CD14-positive monocyte (primary cell): ENCODE results near the gene GAS7. TPM values are rescaled to one million over a fixed set of nuclear protein-coding genes. Genes with fewer than 3 reads are reported as not detected.

Experiments used
- DNase-seq, 3 donors: peaks; one replicate each; pipeline ENCODE4 v3.0.0-alpha.2; 2011 to 2022
- H2AFZ ChIP-seq: 2 replicates; pipeline ENCODE4 v1.6.0; 2012; ENCODE audit warnings: mild to moderate bottlenecking, low read depth, low read length, inconsistent platforms; ENCODE audit not compliant: insufficient read depth, poor library complexity, severe bottlenecking
- H3K27ac ChIP-seq, 2 donors: 1 replicate in 1 of 2; 2 replicates in 1 of 2; pipeline ENCODE4 v1.5.1; 2012 to 2013; ENCODE audit warnings: low read length in 2 of 2, control low read depth in 1 of 2, inconsistent platforms in 1 of 2, low read depth in 1 of 2, mild to moderate bottlenecking in 1 of 2
- H3K27me3 ChIP-seq, 2 donors: one replicate each; pipeline versions ENCODE4 v1.6.0 to v1.6.1; 2011 to 2013; ENCODE audit warnings: low read length in 2 of 2; ENCODE audit not compliant: control insufficient read depth in 2 of 2, insufficient read depth in 2 of 2
- H3K36me3 ChIP-seq, 2 donors: replicated peaks in 1 of 2; 1 replicate in 1 of 2; 2 replicates in 1 of 2; pipeline versions ENCODE4 v1.5.1 to v1.6.1; 2012 to 2013; ENCODE audit warnings: low read length in 2 of 2, control low read depth in 1 of 2, inconsistent platforms in 1 of 2, mild to moderate bottlenecking in 1 of 2; ENCODE audit not compliant: insufficient read depth in 2 of 2, control insufficient read depth in 1 of 2
- H3K4me1 ChIP-seq, 2 donors: 1 replicate in 1 of 2; 2 replicates in 1 of 2; pipeline versions ENCODE4 v1.5.1 to v1.6.1; 2012 to 2013; ENCODE audit warnings: low read length in 2 of 2, control low read depth in 1 of 2, inconsistent platforms in 1 of 2, mild to moderate bottlenecking in 1 of 2, moderate library complexity in 1 of 2; ENCODE audit not compliant: insufficient read depth in 2 of 2, control insufficient read depth in 1 of 2
- H3K4me2 ChIP-seq: replicated peaks from 2 replicates; pipeline ENCODE3; 2012; ENCODE audit warnings: low read length, moderate library complexity, mild to moderate bottlenecking; ENCODE audit not compliant: poor library complexity, severe bottlenecking; ENCODE audit errors: extremely low read depth
- H3K4me3 ChIP-seq, 3 experiments: fragments of 200-600 bp in 1 of 3; sonication (generic) in 1 of 3; replicated peaks in 1 of 3; 1 replicate in 2 of 3; 2 replicates in 1 of 3; pipeline ENCODE4 v1.5.1; 2011 to 2013; ENCODE audit warnings: low read length in 3 of 3, mild to moderate bottlenecking in 3 of 3, control low read depth in 2 of 3, low read depth in 2 of 3, inconsistent platforms in 1 of 3, moderate library complexity in 1 of 3
- H3K79me2 ChIP-seq: 2 replicates; pipeline ENCODE4 v1.6.0; 2012; ENCODE audit warnings: mild to moderate bottlenecking, control low read depth, inconsistent platforms, low read length, moderate library complexity; ENCODE audit not compliant: insufficient read depth
- H3K9ac ChIP-seq: 2 replicates; pipeline ENCODE4 v1.6.0; 2017; ENCODE audit warnings: low read length, mild to moderate bottlenecking; ENCODE audit not compliant: insufficient read depth, poor library complexity, severe bottlenecking
- H3K9me3 ChIP-seq, 2 donors: replicated peaks in 1 of 2; 1 replicate in 1 of 2; 2 replicates in 1 of 2; pipeline versions ENCODE4 v1.5.1 to v1.6.1; 2012 to 2013; ENCODE audit warnings: low read length in 2 of 2, control low read depth in 1 of 2; ENCODE audit not compliant: control insufficient read depth in 1 of 2, insufficient read depth in 1 of 2
- H4K20me1 ChIP-seq: 2 replicates; pipeline ENCODE4 v1.6.0; 2012; ENCODE audit warnings: mild to moderate bottlenecking, low read length, control low read depth, moderate library complexity; ENCODE audit not compliant: insufficient read depth
- H3K27ac Mint-ChIP-seq, 7 donors: one replicate each; pipeline ENCODE4 v1.8.0; 2020; ENCODE audit warnings: mild to moderate bottlenecking in 7 of 7, mixed read lengths in 7 of 7, moderate library complexity in 6 of 7, inconsistent platforms in 2 of 7
- H3K27me3 Mint-ChIP-seq, 3 donors: one replicate each; pipeline ENCODE4 v1.8.0; 2021 to 2022; ENCODE audit warnings: low read depth in 3 of 3, mild to moderate bottlenecking in 3 of 3, mixed read lengths in 3 of 3, moderate library complexity in 3 of 3, inconsistent platforms in 1 of 3
- H3K36me3 Mint-ChIP-seq, 2 donors: one replicate each; pipeline ENCODE4 v1.8.0; 2020; ENCODE audit warnings: mixed read lengths in 2 of 2, inconsistent platforms in 1 of 2, mild to moderate bottlenecking in 1 of 2
- H3K4me1 Mint-ChIP-seq: one replicate; pipeline ENCODE4 v1.8.0; 2020; ENCODE audit warnings: mild to moderate bottlenecking, mixed read lengths
- H3K4me3 Mint-ChIP-seq, 2 donors: one replicate each; pipeline ENCODE4 v1.8.0; 2020; ENCODE audit warnings: mild to moderate bottlenecking in 2 of 2, mixed read lengths in 2 of 2, moderate library complexity in 1 of 2
- H3K9me3 Mint-ChIP-seq, 7 donors: one replicate each; pipeline ENCODE4 v1.8.0; 2020 to 2022; ENCODE audit warnings: mixed read lengths in 7 of 7, mild to moderate bottlenecking in 6 of 7, moderate library complexity in 6 of 7, inconsistent platforms in 2 of 7
- CTCF ChIP-seq: fragments of 200-600 bp; IDR thresholded peaks from one replicate; pipeline ENCODE4 v1.8.0; 2022; ENCODE audit warnings: antibody characterized with exemption, mild to moderate bottlenecking
- WGBS: methylation state at CpG from one replicate; pipeline ENCODE4 v1.1.5; 2013; ENCODE audit warnings: missing lambda C conversion rate; ENCODE audit not compliant: insufficient coverage; 5-methylcytosine and 5-hydroxymethylcytosine counted together
- intact Hi-C, 2 donors: fragments of 100-400 bp; cut with micrococcal nuclease; formaldehyde crosslinking; loops; one replicate each; pipeline versions ENCODE4 v1.15.0 to v1.15.1; 2023
- polyA plus RNA-seq, 3 donors: library from polyadenylated mRNA; depleted of rRNA in 1 of 3; unstranded in 2 of 3; stranded (reverse) in 1 of 3; fragments of 300-500 nt in 2 of 3; fragments of >200 nt in 1 of 3; fragmentation: Illumina TruSeq in 2 of 3; gene quantifications; 1 replicate in 2 of 3; 2 replicates in 1 of 3; pipeline ENCODE4 v1.2.3, GENCODE V29; 2012 to 2021

Gene GAS7
- polyA plus RNA-seq, 3 donors, result 53.1 to 91.9 (median 66.6) TPM

- Histone ChIP-seq H4K20me1 (peaks cover 24% of the 10 kb centered on the region), H3K27me3 (no peaks in the 10 kb centered on the region), H3K27ac (no peak overlapping the region), H3K4me2 (no peak overlapping the region), H3K9ac (no peak overlapping the region), H3K4me1 (peaks cover 86 to 94% of the 10 kb centered on the region in 2 donors), H3K79me2 (peaks cover 99% of the 10 kb centered on the region), H3K36me3 (peaks cover 19 to 50% of the 10 kb centered on the region in 2 donors), H3K9me3 (no peaks in the 10 kb centered on the region), H3K4me3 (no peak overlapping the region), H2AFZ (no peak overlapping the region)
- no peaks in the 10 kb centered on the region for H3K9me3 Mint-ChIP-seq
- intact Hi-C loops, result loop anchor here in 1 of 2 donors (10.0 kb wide), 1 partner anchor 90 kb away; no protein-coding TSS in a partner anchor
- H3K27ac Mint-ChIP-seq, result peak overlapping the region; percentile 25 to 91 (median 60)
- H3K27me3 Mint-ChIP-seq, result peaks cover 0 to 2% (median 0%) of the 10 kb centered on the region in 3 donors
- no peak for DNase-seq
- H3K4me1 Mint-ChIP-seq, result peaks cover 92% of the 10 kb centered on the region
- TF ChIP-seq CTCF, result no peak
- peaks cover 51 to 75% of the 10 kb centered on the region in 2 donors for H3K36me3 Mint-ChIP-seq
- H3K4me3 Mint-ChIP-seq, result no peak overlapping the region
- WGBS, result 96% methylated on average over 5 of the region's 6 CpGs
Measured at GRCh38 chr17:10025224-10025623, 173.2 kb downstream of the GAS7 start.

- Mint-ChIP-seq H3K9me3 (no peaks in the 10 kb centered on the region), H3K27ac (peak overlapping the region; percentile 96 to 99 (median 98)), H3K4me1 (peaks cover 93% of the 10 kb centered on the region), H3K27me3 (peaks cover 0 to 4% (median 0%) of the 10 kb centered on the region in 3 donors), H3K36me3 (peaks cover 47 to 77% of the 10 kb centered on the region in 2 donors), H3K4me3 (no peak overlapping the region)
- TF ChIP-seq CTCF, result no peak
- intact Hi-C loops, result loop anchor here (5.0 to 10.0 kb wide), 3 partner anchors 40 to 150 kb away; no protein-coding TSS in a partner anchor
- Histone ChIP-seq H3K79me2 (peaks cover 95% of the 10 kb centered on the region), H3K4me2 (no peak overlapping the region), H3K27ac (peak overlapping the region; percentile 93 to 98), H3K9ac (no peak overlapping the region), H3K27me3 (no peaks in the 10 kb centered on the region), H3K9me3 (no peaks in the 10 kb centered on the region), H3K4me1 (peaks cover 89 to 96% of the 10 kb centered on the region in 2 donors), H3K4me3 (peak overlapping the region in 1 of 3 experiments; percentile 20), H4K20me1 (peaks cover 28% of the 10 kb centered on the region), H3K36me3 (peaks cover 22 to 49% of the 10 kb centered on the region in 2 donors), H2AFZ (no peak overlapping the region)
- WGBS, result 67% methylated on average over 10 of the region's 13 CpGs
- peak; percentile 51 to 76 (median 72) for DNase-seq
Measured at GRCh38 chr17:10022416-10022815, 176.0 kb downstream of the GAS7 start.
